ENCODE measurements around the gene ZNF221.
"Not testable (repeated sequence)": the region's sequence is repeated elsewhere in the genome, so short reads cannot be mapped to it uniquely, and the experiment has no call there.

DNA sequence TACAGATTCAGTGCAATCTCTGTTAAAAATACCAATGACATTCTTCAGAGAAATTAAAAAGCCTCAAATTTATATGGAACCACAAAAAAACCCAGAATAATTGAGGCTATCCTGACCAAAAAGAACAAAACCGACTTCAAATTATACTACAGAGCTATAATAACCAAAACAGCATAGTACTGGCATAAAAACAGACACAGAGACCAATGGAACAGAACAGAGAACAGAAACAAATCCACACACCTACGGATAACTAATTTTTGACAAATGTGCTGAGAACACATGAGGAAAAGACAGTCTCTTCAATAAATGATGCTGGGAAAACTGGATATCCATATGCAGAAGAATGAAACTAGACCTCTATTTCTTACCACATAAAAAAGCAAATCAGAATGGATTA, 1.2 kb upstream of the ZNF221 start:
- not testable (repeated sequence) for TF ChIP-seq POLR2A (IDR thresholded peaks at IDR 0.05; ENCODE audit: borderline replicate concordance, extremely low read depth, insufficient read depth, insufficient read length); EZH2 (IDR thresholded peaks at IDR 0.05); TCF7L2 (IDR thresholded peaks at IDR 0.05; ENCODE audit: borderline replicate concordance, extremely low read depth, insufficient read depth, insufficient read length); RAD21 (IDR thresholded peaks at IDR 0.05; ENCODE audit: low read depth); JUND (IDR thresholded peaks at IDR 0.05); POLR2AphosphoS5 (IDR thresholded peaks at IDR 0.05; ENCODE audit: low read depth, low read length); YY1 (IDR thresholded peaks at IDR 0.05; ENCODE audit: extremely low read depth, insufficient replicate concordance, low read depth, low read length); SIN3A (IDR thresholded peaks at IDR 0.05; ENCODE audit: low read depth); ELF1 (IDR thresholded peaks at IDR 0.05; ENCODE audit: borderline replicate concordance, low read depth); EGR1 (IDR thresholded peaks at IDR 0.05; ENCODE audit: low read depth)
- TF ChIP-seq, protein P1, sequence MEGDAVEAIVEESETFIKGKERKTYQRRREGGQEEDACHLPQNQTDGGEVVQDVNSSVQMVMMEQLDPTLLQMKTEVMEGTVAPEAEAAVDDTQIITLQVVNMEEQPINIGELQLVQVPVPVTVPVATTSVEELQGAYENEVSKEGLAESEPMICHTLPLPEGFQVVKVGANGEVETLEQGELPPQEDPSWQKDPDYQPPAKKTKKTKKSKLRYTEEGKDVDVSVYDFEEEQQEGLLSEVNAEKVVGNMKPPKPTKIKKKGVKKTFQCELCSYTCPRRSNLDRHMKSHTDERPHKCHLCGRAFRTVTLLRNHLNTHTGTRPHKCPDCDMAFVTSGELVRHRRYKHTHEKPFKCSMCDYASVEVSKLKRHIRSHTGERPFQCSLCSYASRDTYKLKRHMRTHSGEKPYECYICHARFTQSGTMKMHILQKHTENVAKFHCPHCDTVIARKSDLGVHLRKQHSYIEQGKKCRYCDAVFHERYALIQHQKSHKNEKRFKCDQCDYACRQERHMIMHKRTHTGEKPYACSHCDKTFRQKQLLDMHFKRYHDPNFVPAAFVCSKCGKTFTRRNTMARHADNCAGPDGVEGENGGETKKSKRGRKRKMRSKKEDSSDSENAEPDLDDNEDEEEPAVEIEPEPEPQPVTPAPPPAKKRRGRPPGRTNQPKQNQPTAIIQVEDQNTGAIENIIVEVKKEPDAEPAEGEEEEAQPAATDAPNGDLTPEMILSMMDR (IDR thresholded peaks at IDR 0.05 in 2 of 3, conservative IDR thresholded peaks at IDR 0.05 in 1 of 3; ENCODE audit: borderline replicate concordance in 1 of 3, insufficient read depth in 1 of 3, low read depth in 2 of 3, low read length in 2 of 3) = not testable (repeated sequence)
- TF ChIP-seq, protein P2, sequence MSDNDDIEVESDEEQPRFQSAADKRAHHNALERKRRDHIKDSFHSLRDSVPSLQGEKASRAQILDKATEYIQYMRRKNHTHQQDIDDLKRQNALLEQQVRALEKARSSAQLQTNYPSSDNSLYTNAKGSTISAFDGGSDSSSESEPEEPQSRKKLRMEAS (IDR thresholded peaks at IDR 0.05) = not testable (repeated sequence)
- TF ChIP-seq, protein P3, sequence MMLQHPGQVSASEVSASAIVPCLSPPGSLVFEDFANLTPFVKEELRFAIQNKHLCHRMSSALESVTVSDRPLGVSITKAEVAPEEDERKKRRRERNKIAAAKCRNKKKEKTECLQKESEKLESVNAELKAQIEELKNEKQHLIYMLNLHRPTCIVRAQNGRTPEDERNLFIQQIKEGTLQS (IDR thresholded peaks at IDR 0.05) = not testable (repeated sequence)
